HG02840 (cell line): ENCODE data around the gene SAP30BP.

Source experiments
- ATAC-seq: cut with Tn5 transposase; IDR thresholded peaks from one replicate; pipeline ENCODE4 v1.9.1; 2021; ENCODE audit warnings: mild to moderate bottlenecking, moderate library complexity, moderate number of reproducible peaks; ENCODE audit not compliant: unreplicated experiment, low FRiP score

SAP30BP gene

DNA sequence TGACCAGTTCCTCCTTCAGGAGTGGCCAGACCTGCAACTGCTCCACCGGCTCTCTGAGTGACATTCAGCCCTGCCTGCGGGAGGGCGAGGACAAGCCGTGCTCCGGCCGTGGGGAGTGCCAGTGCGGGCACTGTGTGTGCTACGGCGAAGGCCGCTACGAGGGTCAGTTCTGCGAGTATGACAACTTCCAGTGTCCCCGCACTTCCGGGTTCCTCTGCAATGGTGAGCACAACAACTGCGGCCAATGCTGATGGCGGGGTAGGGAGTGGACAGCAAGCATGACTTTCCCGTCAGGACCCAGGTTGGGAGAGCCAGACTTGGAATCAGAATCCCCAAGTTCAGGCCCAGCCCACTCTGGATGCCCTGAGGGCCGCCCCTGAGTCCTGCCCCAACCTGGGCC lies 66.3 kb downstream of the SAP30BP start:
- ATAC-seq: no peak

GRCh38 chr17:75734674-75735294 lies 67.6 kb downstream of the SAP30BP start:
- ATAC-seq: no peak

DNA sequence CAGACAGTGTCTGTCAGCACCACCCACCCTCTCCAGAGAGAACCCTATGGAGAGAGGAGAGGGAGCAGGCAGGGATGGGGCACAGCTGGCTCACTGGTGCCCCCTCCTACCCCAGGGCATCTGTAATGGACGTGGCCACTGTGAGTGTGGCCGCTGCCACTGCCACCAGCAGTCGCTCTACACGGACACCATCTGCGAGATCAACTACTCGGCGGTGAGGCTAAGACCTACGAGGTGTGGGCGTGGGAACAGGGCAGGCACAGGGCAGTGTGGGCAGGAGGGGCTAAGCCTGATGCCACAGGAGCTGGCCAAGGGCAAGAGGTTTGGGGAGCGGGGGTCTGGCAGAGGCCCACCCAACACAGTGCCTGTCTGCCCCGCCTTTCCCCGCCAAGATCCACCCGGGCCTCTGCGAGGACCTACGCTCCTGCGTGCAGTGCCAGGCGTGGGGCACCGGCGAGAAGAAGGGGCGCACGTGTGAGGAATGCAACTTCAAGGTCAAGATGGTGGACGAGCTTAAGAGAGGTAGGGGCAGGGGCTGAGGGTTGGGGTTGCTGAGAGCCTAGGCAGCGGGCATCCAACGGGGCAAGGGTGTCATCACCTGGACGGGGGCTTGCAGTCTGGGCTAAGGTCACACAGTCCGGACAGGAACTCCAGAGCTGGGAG lies 69.2 kb downstream of the SAP30BP start:
- ATAC-seq: no peak

GRCh38 chr17:75737133-75737962 lies 70.2 kb downstream of the SAP30BP start:
- ATAC-seq: no peak

- no peak for ATAC-seq
These were observed 71.2 kb downstream of the SAP30BP start for GRCh38 chr17:75738218-75738802.

GRCh38 chr17:75739174-75739573 lies 72.0 kb downstream of the SAP30BP start:
- ATAC-seq: no peak

- ATAC-seq: no peak
These were observed 72.7 kb downstream of the SAP30BP start for GRCh38 chr17:75739801-75740200.

DNA sequence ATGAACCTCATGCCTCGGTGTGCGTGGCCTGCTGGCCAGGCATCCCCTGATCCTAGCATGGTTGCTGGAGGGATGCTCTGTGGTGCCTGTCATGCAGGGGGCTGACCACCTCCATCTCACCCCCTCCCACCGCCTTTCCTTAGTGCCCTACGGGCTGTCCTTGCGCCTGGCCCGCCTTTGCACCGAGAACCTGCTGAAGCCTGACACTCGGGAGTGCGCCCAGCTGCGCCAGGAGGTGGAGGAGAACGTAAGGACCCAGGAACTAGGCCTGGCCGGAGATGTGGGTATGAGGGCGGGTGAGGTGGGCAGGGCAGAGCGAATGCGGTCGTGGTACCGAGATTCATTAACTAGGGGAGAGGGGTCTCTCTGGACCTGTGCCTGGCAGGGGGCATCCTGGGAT lies 73.1 kb downstream of the SAP30BP start:
- no peak for ATAC-seq

- ATAC-seq: no peak
These were observed 73.5 kb downstream of the SAP30BP start for GRCh38 chr17:75740631-75741077.

DNA sequence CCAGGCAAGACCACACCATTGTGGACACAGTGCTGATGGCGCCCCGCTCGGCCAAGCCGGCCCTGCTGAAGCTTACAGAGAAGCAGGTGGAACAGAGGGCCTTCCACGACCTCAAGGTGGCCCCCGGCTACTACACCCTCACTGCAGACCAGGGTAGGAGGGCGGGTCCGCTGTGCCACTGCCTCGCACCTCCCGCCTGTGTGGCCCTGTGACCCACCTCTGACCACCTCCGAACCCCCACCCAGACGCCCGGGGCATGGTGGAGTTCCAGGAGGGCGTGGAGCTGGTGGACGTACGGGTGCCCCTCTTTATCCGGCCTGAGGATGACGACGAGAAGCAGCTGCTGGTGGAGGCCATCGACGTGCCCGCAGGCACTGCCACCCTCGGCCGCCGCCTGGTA lies 75.2 kb downstream of the SAP30BP start:
- ATAC-seq: no peak

DNA sequence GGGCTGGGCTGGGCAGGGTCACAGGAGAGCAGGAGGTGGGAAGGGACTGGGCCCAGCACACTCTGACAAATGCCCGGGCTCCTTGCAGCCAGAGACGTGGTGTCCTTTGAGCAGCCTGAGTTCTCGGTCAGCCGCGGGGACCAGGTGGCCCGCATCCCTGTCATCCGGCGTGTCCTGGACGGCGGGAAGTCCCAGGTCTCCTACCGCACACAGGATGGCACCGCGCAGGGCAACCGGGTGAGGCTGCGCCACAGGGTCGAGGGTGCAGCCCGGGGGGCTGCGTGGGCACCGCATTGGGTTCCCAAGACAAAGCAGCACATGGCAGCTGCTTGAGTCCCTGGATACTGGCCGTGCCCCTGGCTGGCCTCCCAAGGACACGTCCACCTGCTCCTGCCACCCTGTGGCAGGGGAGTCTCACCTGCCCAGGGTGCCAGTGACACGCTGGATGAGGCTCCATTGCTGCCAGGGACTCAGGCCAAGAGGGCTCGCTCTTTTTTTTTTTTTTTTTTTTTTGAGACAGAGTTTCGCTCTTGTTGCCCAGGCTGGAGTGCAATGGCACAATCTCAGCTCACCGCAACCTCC lies 76.6 kb downstream of the SAP30BP start:
- ATAC-seq: no peak

DNA sequence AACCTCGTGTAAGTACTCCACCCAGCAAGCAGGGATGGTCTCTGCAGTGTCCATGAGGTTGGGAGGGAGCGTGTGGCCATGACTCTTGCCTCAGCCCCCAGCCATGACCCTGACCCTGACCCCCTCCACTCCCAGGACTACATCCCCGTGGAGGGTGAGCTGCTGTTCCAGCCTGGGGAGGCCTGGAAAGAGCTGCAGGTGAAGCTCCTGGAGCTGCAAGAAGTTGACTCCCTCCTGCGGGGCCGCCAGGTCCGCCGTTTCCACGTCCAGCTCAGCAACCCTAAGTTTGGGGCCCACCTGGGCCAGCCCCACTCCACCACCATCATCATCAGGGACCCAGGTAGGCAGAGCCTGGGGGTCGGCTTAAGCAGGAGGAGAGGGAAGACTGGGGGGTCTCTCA lies 81.6 kb downstream of the SAP30BP start:
- ATAC-seq: no peak

- no peak for ATAC-seq
These were observed 82.6 kb downstream of the SAP30BP start for GRCh38 chr17:75749545-75750389.

DNA sequence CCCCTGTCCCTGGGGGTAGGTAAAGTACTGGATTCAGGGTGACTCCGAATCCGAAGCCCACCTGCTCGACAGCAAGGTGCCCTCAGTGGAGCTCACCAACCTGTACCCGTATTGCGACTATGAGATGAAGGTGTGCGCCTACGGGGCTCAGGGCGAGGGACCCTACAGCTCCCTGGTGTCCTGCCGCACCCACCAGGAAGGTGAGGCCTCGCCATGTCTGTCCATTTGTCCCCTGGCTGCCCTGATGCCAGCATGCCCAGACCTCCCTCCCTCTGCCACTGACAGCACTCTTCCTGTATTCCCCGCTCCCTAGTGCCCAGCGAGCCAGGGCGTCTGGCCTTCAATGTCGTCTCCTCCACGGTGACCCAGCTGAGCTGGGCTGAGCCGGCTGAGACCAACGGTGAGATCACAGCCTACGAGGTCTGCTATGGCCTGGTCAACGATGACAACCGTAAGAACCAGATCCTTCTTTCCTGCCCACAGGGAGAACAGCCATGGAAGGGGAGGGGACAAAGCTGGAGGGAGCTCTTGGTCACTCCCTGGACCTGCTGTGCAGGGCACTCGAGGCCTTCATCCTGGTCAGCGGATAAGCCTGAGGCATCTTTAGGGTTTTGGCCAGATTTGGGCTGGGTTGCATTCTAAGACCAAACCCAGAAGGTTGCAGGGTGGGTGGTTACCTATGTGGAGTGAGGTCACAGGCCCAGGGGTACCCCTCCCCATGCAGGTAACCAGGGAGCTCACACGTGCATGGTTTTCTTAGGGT lies 83.7 kb downstream of the SAP30BP start:
- no peak for ATAC-seq

DNA sequence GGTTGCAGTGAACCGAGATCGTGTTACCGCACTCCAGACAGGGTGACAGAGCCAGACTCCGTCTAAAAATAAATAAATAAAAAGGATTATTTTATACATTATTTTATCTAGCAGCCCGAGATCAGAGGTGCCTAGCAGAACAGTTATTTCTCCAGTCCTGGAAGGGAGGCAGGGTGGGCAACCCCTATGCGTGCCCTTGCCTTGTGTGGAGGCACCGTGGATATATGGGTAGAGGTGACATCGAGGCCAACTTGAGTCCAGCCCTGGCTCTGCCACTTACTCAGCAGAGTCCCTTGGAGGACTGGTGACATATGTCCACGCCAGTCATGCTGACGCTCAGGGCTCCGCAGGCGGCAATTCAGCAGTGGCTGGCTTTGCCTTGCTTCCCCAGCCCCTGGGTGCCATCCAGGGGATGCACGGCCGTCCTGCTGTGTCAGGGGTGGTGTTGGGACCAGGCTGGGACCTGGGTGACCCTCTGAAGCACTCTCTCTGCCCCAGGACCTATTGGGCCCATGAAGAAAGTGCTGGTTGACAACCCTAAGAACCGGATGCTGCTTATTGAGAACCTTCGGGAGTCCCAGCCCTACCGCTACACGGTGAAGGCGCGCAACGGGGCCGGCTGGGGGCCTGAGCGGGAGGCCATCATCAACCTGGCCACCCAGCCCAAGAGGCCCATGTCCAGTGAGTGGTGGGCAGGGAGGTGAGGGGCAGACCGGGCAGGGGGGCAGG lies 84.7 kb downstream of the SAP30BP start:
- no peak for ATAC-seq

- ATAC-seq: no peak
These were observed 85.2 kb downstream of the SAP30BP start for GRCh38 chr17:75752405-75752709.

- no peak for ATAC-seq
These were observed 85.8 kb downstream of the SAP30BP start for GRCh38 chr17:75752802-75753513.
